ENCODE measurements around the gene PSMB1.
"Not testable (repeated sequence)": the region's sequence is repeated elsewhere in the genome, so short reads cannot be mapped to it uniquely, and the experiment has no call there.

The PSMB1 gene

GRCh38 chr6:170502268-170502667 lies 50.8 kb downstream of the PSMB1 start:
- not testable (repeated sequence) for DNase-seq

GRCh38 chr6:170500955-170501590 lies 52.0 kb downstream of the PSMB1 start:
- DNase-seq, result no peak

GRCh38 chr6:170497841-170498301 lies 55.2 kb downstream of the PSMB1 start:
- DNase-seq, result no peak

GRCh38 chr6:170493354-170493753 lies 59.8 kb downstream of the PSMB1 start:
- DNase-seq, result no peak

- no peak for DNase-seq
Observed at GRCh38 chr6:170490259-170490658, 62.8 kb downstream of the PSMB1 start.

- DNase-seq, result no peak
Observed at GRCh38 chr6:170489836-170490235, 63.3 kb downstream of the PSMB1 start.

GRCh38 chr6:170487707-170488329 lies 65.3 kb downstream of the PSMB1 start:
- no peak for DNase-seq

- no peak for DNase-seq
Observed at GRCh38 chr6:170485159-170485558, 67.9 kb downstream of the PSMB1 start.

All from effector CD4-positive, alpha-beta T cell (primary cell).